Heart left ventricle (tissue), 16 donors: ENCODE measurements around the gene LRP5. TPM values are rescaled to one million over a fixed set of nuclear protein-coding genes. Genes with fewer than 3 reads are reported as not detected.

ENCODE experiments used
- ATAC-seq, 4 donors: fragments of 200-7000 bp; cut with Tn5 transposase; one replicate each; pipeline ENCODE4 v1.9.1; 2020 to 2022; ENCODE audit warnings: moderate library complexity in 4 of 4, mild to moderate bottlenecking in 3 of 4, moderate number of reproducible peaks in 1 of 4
- DNase-seq, 5 donors: peaks; one replicate each; pipeline ENCODE4 v3.0.0-alpha.2; 2020
- H3K27ac ChIP-seq, 12 donors: fragments of 200-600 bp; sonication (generic) in 4 of 12; one replicate each; pipeline versions ENCODE4 v1.5.0 to v1.8.0; 2016 to 2022; ENCODE audit warnings: mild to moderate bottlenecking in 2 of 12
- H3K27me3 ChIP-seq, 9 donors: fragments of 200-600 bp; sonication (generic) in 2 of 9; one replicate each; pipeline versions ENCODE4 v1.5.1 to v1.8.0; 2016 to 2022; ENCODE audit warnings: mild to moderate bottlenecking in 3 of 9
- H3K36me3 ChIP-seq, 9 donors: fragments of 200-600 bp; sonication (generic) in 2 of 9; one replicate each; pipeline versions ENCODE4 v1.5.0 to v1.8.0; 2018 to 2022; ENCODE audit warnings: mild to moderate bottlenecking in 2 of 9
- H3K4me1 ChIP-seq, 12 donors: fragments of 200-600 bp; sonication (generic) in 4 of 12; one replicate each; pipeline versions ENCODE4 v1.5.0 to v1.8.0; 2016 to 2022; ENCODE audit warnings: mild to moderate bottlenecking in 3 of 12
- H3K4me3 ChIP-seq, 12 donors: fragments of 200-600 bp; sonication (generic) in 4 of 12; one replicate each; pipeline versions ENCODE4 v1.5.0 to v1.8.0; 2017 to 2022; ENCODE audit warnings: mild to moderate bottlenecking in 9 of 12, moderate library complexity in 4 of 12
- H3K9me3 ChIP-seq, 12 donors: fragments of 200-600 bp; sonication (generic) in 4 of 12; one replicate each; pipeline versions ENCODE4 v1.5.0 to v1.8.0; 2016 to 2022; ENCODE audit warnings: mild to moderate bottlenecking in 1 of 12
- POLR2A ChIP-seq, 2 donors: fragments of 450-650 bp; IDR thresholded peaks; one replicate each; pipeline ENCODE4 v1.6.1; 2017; ENCODE audit warnings: antibody characterized with exemption in 2 of 2, mild to moderate bottlenecking in 2 of 2, moderate library complexity in 2 of 2
- WGBS, 4 donors: extraction: QIAGEN DNeasy Blood & Tissue Kit in 2 of 4; methylation state at CpG; one replicate each; pipeline versions ENCODE4 v1.1.5 to v1.1.7; 2013 to 2018; 5-methylcytosine and 5-hydroxymethylcytosine counted together
- intact Hi-C, 10 donors: fragments of 100-400 bp; cut with DNase I; formaldehyde crosslinking; loops; one replicate each; pipeline versions ENCODE4 v1.11.1 to v1.14.2; 2022
- polyA plus RNA-seq, 2 donors: library from polyadenylated mRNA; stranded (reverse); fragments of 200-250 nt; gene quantifications; one replicate each; pipeline ENCODE4 v1.2.3, GENCODE V29; 2013
- total RNA-seq, 9 donors: library from RNA; depleted of rRNA in 2 of 9; stranded (reverse); fragments of >200 nt in 2 of 9; fragmentation: NEBNext Ultra II Directional in 3 of 9; extraction: Animal tissue kit (Norgen Biotek cat#: 25700) in 3 of 9; gene quantifications; one replicate each; pipeline versions ENCODE4 v1.1.0 to v1.2.4, GENCODE V29; 2016 to 2023
- TF ChIP-seq, protein P1 (sequence below), 12 donors: fragments of 200-600 bp; sonication (generic) in 4 of 12; IDR thresholded peaks; one replicate each; pipeline versions ENCODE4 v1.5.0 to v1.8.0; 2018 to 2022; ENCODE audit warnings: antibody characterized with exemption in 12 of 12, mild to moderate bottlenecking in 5 of 12
- donor health status: ischemic (EF 13 %, LVEDD 7.1; RV severe dilation, severe dysfunction).
- donor health status: healthy with polysubstance abuse.
- donor health status: DM: no; HTN: yes; CAD: no.
- donor health status: DM: no; HTN: no; CAD: no.
- donor health status: ischemic (EF 25% LVEDD 6.9; RV normal size, moderate dysfunction).
- donor health status: ischemic (EF 25% LVEDD 5.7; RV mildly dilated, moderate dysfunction).
- donor health status: healthy.
- donor health status: DM: yes; HTN: yes; CAD: no.
- donor health status: ischemic (EF 35%, LVEDD 5.7; RV mildly dilated, moderate dysfunction).
- donor health status: nonischemic (EF 11% LVEDD 7.7; RV severe dilation, severe dysfunction).
- donor health status: DM: yes; HTN: yes; CAD: no.
- donor health status: PGD.
- donor health status: ischemic (EF 29% LVEDD 5.4; RV normal size, mild dysfunction).
- donor health status: nonischemic (EF 23%, LVEDD 6.1; RV moderate dilation, normal function).

Gene LRP5
- total and polyA plus RNA-seq, 11 donors, result 30.2 to 62.5 (median 39.8) TPM

DNA sequence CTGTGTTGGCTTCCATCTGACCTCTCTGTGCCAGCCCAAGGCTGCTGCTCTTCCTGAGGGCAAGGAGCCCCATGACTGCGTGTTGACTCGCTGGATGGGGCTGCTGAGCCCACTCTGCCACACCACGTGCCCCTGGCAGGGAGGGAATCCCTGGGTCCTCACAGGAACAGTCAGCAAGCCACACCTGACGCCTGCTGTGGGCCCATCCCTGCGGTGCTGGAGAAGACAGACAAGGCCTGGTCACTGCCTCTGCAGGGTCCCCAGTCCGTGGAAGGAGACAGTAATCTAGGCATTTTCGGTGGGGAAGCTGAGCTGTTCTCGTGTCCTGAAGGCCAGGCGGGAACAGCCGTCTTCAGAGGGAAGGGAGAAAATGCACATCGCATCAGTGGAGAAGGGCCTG, 137.6 kb downstream of the LRP5 start:
- 93 to 96% (median 94%) methylated on average over 5 to 11 of the region's 11 CpGs for WGBS, 4 donors
- ATAC-seq (no peak), DNase-seq (peak in 1 of 5 donors; percentile 19)
- H3K4me3 ChIP-seq, result no peak overlapping the region
- TF ChIP-seq, protein P1, sequence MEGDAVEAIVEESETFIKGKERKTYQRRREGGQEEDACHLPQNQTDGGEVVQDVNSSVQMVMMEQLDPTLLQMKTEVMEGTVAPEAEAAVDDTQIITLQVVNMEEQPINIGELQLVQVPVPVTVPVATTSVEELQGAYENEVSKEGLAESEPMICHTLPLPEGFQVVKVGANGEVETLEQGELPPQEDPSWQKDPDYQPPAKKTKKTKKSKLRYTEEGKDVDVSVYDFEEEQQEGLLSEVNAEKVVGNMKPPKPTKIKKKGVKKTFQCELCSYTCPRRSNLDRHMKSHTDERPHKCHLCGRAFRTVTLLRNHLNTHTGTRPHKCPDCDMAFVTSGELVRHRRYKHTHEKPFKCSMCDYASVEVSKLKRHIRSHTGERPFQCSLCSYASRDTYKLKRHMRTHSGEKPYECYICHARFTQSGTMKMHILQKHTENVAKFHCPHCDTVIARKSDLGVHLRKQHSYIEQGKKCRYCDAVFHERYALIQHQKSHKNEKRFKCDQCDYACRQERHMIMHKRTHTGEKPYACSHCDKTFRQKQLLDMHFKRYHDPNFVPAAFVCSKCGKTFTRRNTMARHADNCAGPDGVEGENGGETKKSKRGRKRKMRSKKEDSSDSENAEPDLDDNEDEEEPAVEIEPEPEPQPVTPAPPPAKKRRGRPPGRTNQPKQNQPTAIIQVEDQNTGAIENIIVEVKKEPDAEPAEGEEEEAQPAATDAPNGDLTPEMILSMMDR (IDR thresholded peaks at IDR 0.05), result no peak
- no peak for TF ChIP-seq POLR2A (IDR thresholded peaks at IDR 0.05)
- peaks cover 0 to 36% (median 21%) of the 10 kb centered on the region in 9 donors for H3K36me3 ChIP-seq
- no peaks in the 10 kb centered on the region for H3K9me3 ChIP-seq
- peak overlapping the region in 1 of 12 donors; percentile 17 for H3K27ac ChIP-seq
- intact Hi-C loops, result loop anchor here in 9 of 10 donors (5.0 to 10.0 kb wide), 10 partner anchors 48 to 243 kb away; partner anchors contain the start of gene KMT5B (in 1 of the 9)
- no peaks in the 10 kb centered on the region for H3K27me3 ChIP-seq
- H3K4me1 ChIP-seq, result peaks cover 0 to 8% (median 1%) of the 10 kb centered on the region in 12 donors

DNA sequence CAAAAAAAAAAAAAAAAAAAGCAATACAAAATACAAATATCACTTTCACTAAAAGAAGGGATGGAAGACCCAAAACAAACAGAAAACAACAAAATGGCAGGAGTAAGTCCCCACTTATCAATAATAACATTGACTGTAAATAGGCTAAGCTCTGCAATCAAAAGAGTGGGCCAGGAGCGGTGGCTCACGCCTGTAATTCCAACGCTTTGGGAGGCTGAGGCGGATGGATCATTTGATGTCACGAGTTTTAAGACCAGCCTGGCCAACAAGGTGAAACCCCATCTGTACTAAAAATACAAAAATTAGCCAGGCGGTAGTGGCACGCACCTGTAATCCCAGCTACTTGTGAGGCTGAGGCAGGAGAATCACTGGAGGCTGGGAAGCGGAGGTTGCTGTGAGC, 138.3 kb downstream of the LRP5 start:
- WGBS, 4 donors, result 93 to 97% (median 94%) methylated on average over 8 of the region's 8 CpGs
- intact Hi-C loops, result no loop called here
- TF ChIP-seq, protein P1 (IDR thresholded peaks at IDR 0.05), result no peak
- Histone ChIP-seq H3K36me3 (peaks cover 0 to 33% (median 21%) of the 10 kb centered on the region in 9 donors), H3K4me1 (peaks cover 0 to 8% (median 1%) of the 10 kb centered on the region in 12 donors), H3K9me3 (no peaks in the 10 kb centered on the region), H3K27ac (no peak overlapping the region), H3K27me3 (no peaks in the 10 kb centered on the region), H3K4me3 (no peak overlapping the region)
- no peak for ATAC-seq
- peak in 1 of 5 donors; percentile 1 for DNase-seq

DNA sequence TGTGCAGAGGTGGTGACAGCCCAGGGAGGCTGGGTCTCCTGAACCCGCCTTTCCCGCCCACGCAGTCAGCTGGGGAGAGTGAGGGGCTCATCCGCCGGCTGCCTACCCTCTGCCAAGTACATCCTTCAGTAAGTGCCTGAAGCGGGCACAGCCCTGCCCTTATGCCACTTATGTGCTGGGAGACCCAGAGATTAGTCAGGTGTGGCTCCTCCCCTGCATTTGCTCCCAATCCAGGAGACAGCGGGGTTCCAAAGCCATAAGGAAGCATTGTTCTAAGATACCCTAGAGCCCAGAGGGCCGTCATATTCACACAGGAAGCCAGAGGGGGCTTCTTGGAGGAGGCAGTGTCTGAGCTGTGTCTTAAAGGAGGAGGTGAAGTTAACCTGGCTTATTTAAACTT, 142.4 kb downstream of the LRP5 start:
- peaks cover 0 to 5% (median under 1%) of the 10 kb centered on the region in 12 donors for H3K4me1 ChIP-seq
- DNase-seq, result peak in 1 of 5 donors; percentile 14
- peaks cover 0 to 4% (median 0%) of the 10 kb centered on the region in 9 donors for H3K36me3 ChIP-seq
- TF ChIP-seq, protein P1 (IDR thresholded peaks at IDR 0.05), result no peak
- TF ChIP-seq POLR2A (IDR thresholded peaks at IDR 0.05), result no peak
- H3K9me3 ChIP-seq, result no peaks in the 10 kb centered on the region
- 45 to 62% (median 56%) methylated on average over 6 to 8 of the region's 8 CpGs for WGBS, 4 donors
- H3K4me3 ChIP-seq, result no peak overlapping the region
- intact Hi-C loops, result loop anchor here in 1 of 10 donors (5.0 kb wide), 1 partner anchor 157 kb away; no protein-coding TSS in a partner anchor
- no peak for ATAC-seq
- H3K27me3 ChIP-seq, result no peaks in the 10 kb centered on the region
- no peak overlapping the region for H3K27ac ChIP-seq

DNA sequence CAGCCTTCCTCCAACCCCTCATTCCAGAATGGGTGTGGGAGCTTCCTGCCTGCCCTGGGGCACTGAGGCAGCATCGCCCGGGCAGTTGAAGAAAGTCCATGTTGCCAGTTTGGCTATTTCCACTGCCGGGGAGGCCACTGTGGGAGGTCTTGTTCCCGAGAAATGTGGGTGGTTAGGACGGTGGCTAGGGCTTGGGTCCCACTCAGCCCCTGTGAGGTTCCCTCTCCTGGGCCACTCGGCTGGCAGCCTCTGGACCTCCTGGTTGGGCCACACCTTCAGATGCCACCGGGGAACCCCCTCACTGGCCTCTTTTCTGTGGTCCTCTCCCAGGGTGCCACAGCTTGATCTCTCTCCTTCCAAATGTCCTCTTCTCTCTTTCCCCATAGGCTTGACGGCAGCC, 143.1 kb downstream of the LRP5 start:
- Histone ChIP-seq H3K9me3 (no peaks in the 10 kb centered on the region), H3K4me1 (peaks cover 0 to 8% (median 1%) of the 10 kb centered on the region in 12 donors), H3K27me3 (no peaks in the 10 kb centered on the region), H3K36me3 (no peaks in the 10 kb centered on the region), H3K27ac (no peak overlapping the region), H3K4me3 (no peak overlapping the region)
- 76 to 86% (median 80%) methylated on average over 4 to 8 of the region's 8 CpGs for WGBS, 4 donors
- no peak for DNase-seq
- ATAC-seq, result no peak
- intact Hi-C loops, result loop anchor here in 1 of 10 donors (5.0 kb wide), 1 partner anchor 158 kb away; no protein-coding TSS in a partner anchor
- TF ChIP-seq, protein P1 (IDR thresholded peaks at IDR 0.05), result no peak
- no peak for TF ChIP-seq POLR2A (IDR thresholded peaks at IDR 0.05)
